VCaP (cell line): ENCODE data around the gene PLPP3.

Source experiments
- H3K27ac ChIP-seq: fragments of 450-650 bp; 2 replicates; pipeline ENCODE4 v1.5.1; 2017
- TF ChIP-seq, protein P1 (sequence below): fragments of 450-650 bp; conservative IDR thresholded peaks from 2 replicates; pipeline ENCODE4 v1.5.1; 2017; ENCODE audit warnings: mild to moderate bottlenecking, moderate library complexity

PLPP3 gene

GRCh38 chr1:56535939-56536338, 43.4 kb downstream of the PLPP3 start:
- TF ChIP-seq, protein P1, sequence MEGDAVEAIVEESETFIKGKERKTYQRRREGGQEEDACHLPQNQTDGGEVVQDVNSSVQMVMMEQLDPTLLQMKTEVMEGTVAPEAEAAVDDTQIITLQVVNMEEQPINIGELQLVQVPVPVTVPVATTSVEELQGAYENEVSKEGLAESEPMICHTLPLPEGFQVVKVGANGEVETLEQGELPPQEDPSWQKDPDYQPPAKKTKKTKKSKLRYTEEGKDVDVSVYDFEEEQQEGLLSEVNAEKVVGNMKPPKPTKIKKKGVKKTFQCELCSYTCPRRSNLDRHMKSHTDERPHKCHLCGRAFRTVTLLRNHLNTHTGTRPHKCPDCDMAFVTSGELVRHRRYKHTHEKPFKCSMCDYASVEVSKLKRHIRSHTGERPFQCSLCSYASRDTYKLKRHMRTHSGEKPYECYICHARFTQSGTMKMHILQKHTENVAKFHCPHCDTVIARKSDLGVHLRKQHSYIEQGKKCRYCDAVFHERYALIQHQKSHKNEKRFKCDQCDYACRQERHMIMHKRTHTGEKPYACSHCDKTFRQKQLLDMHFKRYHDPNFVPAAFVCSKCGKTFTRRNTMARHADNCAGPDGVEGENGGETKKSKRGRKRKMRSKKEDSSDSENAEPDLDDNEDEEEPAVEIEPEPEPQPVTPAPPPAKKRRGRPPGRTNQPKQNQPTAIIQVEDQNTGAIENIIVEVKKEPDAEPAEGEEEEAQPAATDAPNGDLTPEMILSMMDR, result no peak
- H3K27ac ChIP-seq, result no peak overlapping the region

DNA sequence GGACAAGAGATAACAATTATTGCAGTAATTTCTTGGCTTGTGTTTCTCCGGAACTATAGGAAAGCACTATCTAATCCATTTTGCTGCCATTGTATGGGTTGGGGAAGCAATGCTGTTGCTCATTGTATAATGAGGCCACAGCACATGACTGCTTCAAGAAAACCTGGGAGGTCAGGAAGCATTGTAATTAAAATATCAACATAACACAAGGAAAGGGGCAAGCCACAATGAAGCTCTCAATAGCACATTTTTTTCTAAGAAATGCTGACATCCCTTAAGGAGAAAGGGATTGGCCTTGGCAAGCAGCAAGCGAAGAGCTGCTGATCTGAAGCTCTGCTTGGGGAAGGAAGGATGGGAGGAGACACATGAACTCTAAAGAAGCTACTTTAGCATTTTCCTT, 44.0 kb downstream of the PLPP3 start:
- TF ChIP-seq, protein P1, result no peak
- no peak overlapping the region for H3K27ac ChIP-seq

DNA sequence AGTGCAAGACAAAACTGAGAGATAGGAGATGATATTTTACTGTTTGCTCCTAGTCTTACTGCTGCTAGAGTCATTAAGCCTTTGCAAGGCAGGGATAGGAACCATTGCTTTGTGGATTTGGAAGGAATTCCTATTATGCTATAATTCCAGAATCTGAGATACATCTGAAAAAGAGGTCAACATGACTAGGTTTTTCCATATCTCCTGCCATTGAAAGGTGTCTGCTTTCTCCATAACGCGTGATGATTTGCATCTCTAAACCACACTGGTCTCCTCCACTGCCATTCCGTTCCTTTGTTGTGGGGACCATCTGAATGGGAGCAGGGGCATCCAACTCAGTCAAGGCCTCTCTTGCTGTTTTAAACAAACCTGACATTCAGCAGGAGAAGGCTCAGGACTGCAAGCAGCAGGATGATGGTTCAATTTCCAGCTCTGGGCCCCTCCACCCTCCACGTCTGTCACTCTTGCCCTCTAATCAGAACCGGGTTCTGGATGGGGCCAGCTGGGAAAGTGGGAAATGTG, 45.2 kb downstream of the PLPP3 start:
- no peak overlapping the region for H3K27ac ChIP-seq
- TF ChIP-seq, protein P1, result no peak

- TF ChIP-seq, protein P1, result no peak
- no peak overlapping the region for H3K27ac ChIP-seq
Measured at GRCh38 chr1:56533621-56534020, 45.7 kb downstream of the PLPP3 start.

- TF ChIP-seq, protein P1, result no peak
- no peak overlapping the region for H3K27ac ChIP-seq
Measured at GRCh38 chr1:56533197-56533596, 46.2 kb downstream of the PLPP3 start.

GRCh38 chr1:56532350-56532683, 47.0 kb downstream of the PLPP3 start:
- H3K27ac ChIP-seq, result no peak overlapping the region
- TF ChIP-seq, protein P1, result no peak

- TF ChIP-seq, protein P1, result no peak
- H3K27ac ChIP-seq, result no peak overlapping the region
Measured at GRCh38 chr1:56531624-56532349, 47.6 kb downstream of the PLPP3 start.
